GM19351 (cell line): ENCODE data around the gene RPGRIP1L.

Experiments used
- ATAC-seq: cut with Tn5 transposase; IDR thresholded peaks from one replicate; pipeline ENCODE4 v1.9.1; 2021; ENCODE audit warnings: mild to moderate bottlenecking, moderate library complexity; ENCODE audit not compliant: unreplicated experiment

RPGRIP1L gene

GRCh38 chr16:53559270-53559951 is 144.2 kb downstream of the RPGRIP1L start:
- ATAC-seq = no peak

GRCh38 chr16:53558710-53559109 is 144.9 kb downstream of the RPGRIP1L start:
- no peak for ATAC-seq

GRCh38 chr16:53556521-53556920 is 147.1 kb downstream of the RPGRIP1L start:
- ATAC-seq = no peak

GRCh38 chr16:53549970-53550690 is 153.5 kb downstream of the RPGRIP1L start:
- ATAC-seq = peak; percentile 86
